ENCODE measurements around the gene SNN.
A peak's percentile ranks its signal among the peaks of the same experiment; 100 is the strongest.

SNN gene

GRCh38 chr16:11639925-11640899 is 28.0 kb upstream of the SNN start:
- peak; percentile 98 to 99 for DNase-seq
- H2BK12ac ChIP-seq (ENCODE audit: low read length): no peak overlapping the region
- H3K9me3 ChIP-seq (ENCODE audit: insufficient read depth, low read depth, low read length): no peaks in the 10 kb centered on the region
- no peak overlapping the region for H4K12ac ChIP-seq (ENCODE audit: low read depth, low read length)
- H2BK5ac ChIP-seq (ENCODE audit: low read depth, low read length, poor library complexity): peak overlapping the region; percentile 37
- peak overlapping the region; percentile 56 for H4K91ac ChIP-seq (ENCODE audit: low read depth, low read length)
- H2BK120ac ChIP-seq (ENCODE audit: insufficient read depth, low read length, poor library complexity): no peak overlapping the region
- no peak overlapping the region for H3K4me3 ChIP-seq (ENCODE audit: low read depth, low read length)
- H3K4ac ChIP-seq (ENCODE audit: low read depth, low read length): no peak overlapping the region
- H2AK5ac ChIP-seq (ENCODE audit: low read length): no peak overlapping the region
- WGBS (ENCODE audit: extremely low coverage, insufficient coverage, insufficient read length): no CpG with 5 or more reads among the region's 25 CpGs
- no peak overlapping the region for H3K23ac ChIP-seq (ENCODE audit: low read length)
- H3K36me3 ChIP-seq (ENCODE audit: control insufficient read depth in 1 of 2, insufficient read depth in 2 of 2, low read length in 2 of 2): no peaks in the 10 kb centered on the region
- H3K14ac ChIP-seq (ENCODE audit: low read length): peak overlapping the region; percentile 9
- H3K27me3 ChIP-seq (ENCODE audit: insufficient read depth, low read length): no peaks in the 10 kb centered on the region
- H3K18ac ChIP-seq (ENCODE audit: low read length): no peak overlapping the region
- H2AFZ ChIP-seq (ENCODE audit: insufficient read depth, low read length, poor library complexity): no peak overlapping the region
- H3K4me1 ChIP-seq (ENCODE audit: control insufficient read depth in 1 of 2, insufficient read depth in 2 of 2, low read length in 2 of 2): peaks cover 8 to 24% of the 10 kb centered on the region in 2 experiments
- H3K4me2 ChIP-seq (ENCODE audit: low read length): no peak overlapping the region
- H4K8ac ChIP-seq (ENCODE audit: low read depth, low read length): no peak overlapping the region
- H3K9ac ChIP-seq (ENCODE audit: low read length): no peak overlapping the region
- H3K79me1 ChIP-seq (ENCODE audit: low read length): peaks cover 8% of the 10 kb centered on the region
- H3K79me2 ChIP-seq (ENCODE audit: control insufficient read depth, insufficient read depth, low read length, poor library complexity): no peaks in the 10 kb centered on the region
- peak overlapping the region; percentile 12 for H3K27ac ChIP-seq (ENCODE audit: low read depth, low read length)

- H3K9me3 ChIP-seq (ENCODE audit: insufficient read depth, low read depth, low read length): no peaks in the 10 kb centered on the region
- H3K9ac ChIP-seq (ENCODE audit: low read length): no peak overlapping the region
- no CpG with 5 or more reads among the region's 20 CpGs for WGBS (ENCODE audit: extremely low coverage, insufficient coverage, insufficient read length)
- H3K79me1 ChIP-seq (ENCODE audit: low read length): peaks cover 5% of the 10 kb centered on the region
- H4K12ac ChIP-seq (ENCODE audit: low read depth, low read length): no peak overlapping the region
- H4K91ac ChIP-seq (ENCODE audit: low read depth, low read length): peak overlapping the region; percentile 4
- peak overlapping the region; percentile 9 for H3K14ac ChIP-seq (ENCODE audit: low read length)
- H3K4me2 ChIP-seq (ENCODE audit: low read length): no peak overlapping the region
- H2AK5ac ChIP-seq (ENCODE audit: low read length): no peak overlapping the region
- no peak overlapping the region for H2BK120ac ChIP-seq (ENCODE audit: insufficient read depth, low read length, poor library complexity)
- no peaks in the 10 kb centered on the region for H3K27me3 ChIP-seq (ENCODE audit: insufficient read depth, low read length)
- H2AFZ ChIP-seq (ENCODE audit: insufficient read depth, low read length, poor library complexity): no peak overlapping the region
- H3K4ac ChIP-seq (ENCODE audit: low read depth, low read length): no peak overlapping the region
- H3K18ac ChIP-seq (ENCODE audit: low read length): no peak overlapping the region
- no peak overlapping the region for H4K8ac ChIP-seq (ENCODE audit: low read depth, low read length)
- no peak overlapping the region for H2BK5ac ChIP-seq (ENCODE audit: low read depth, low read length, poor library complexity)
- H3K79me2 ChIP-seq (ENCODE audit: control insufficient read depth, insufficient read depth, low read length, poor library complexity): no peaks in the 10 kb centered on the region
- H3K36me3 ChIP-seq (ENCODE audit: control insufficient read depth in 1 of 2, insufficient read depth in 2 of 2, low read length in 2 of 2): no peaks in the 10 kb centered on the region
- H2BK12ac ChIP-seq (ENCODE audit: low read length): peak overlapping the region; percentile 19
- no peak overlapping the region for H3K27ac ChIP-seq (ENCODE audit: low read depth, low read length)
- H3K4me1 ChIP-seq (ENCODE audit: control insufficient read depth in 1 of 2, insufficient read depth in 2 of 2, low read length in 2 of 2): peaks cover 6 to 17% of the 10 kb centered on the region in 2 experiments
- no peak overlapping the region for H3K23ac ChIP-seq (ENCODE audit: low read length)
- no peak overlapping the region for H3K4me3 ChIP-seq (ENCODE audit: low read depth, low read length)
- peak; percentile 92 to 98 for DNase-seq
These were observed 27.1 kb upstream of the SNN start for GRCh38 chr16:11640987-11641817.

- H3K79me2 ChIP-seq (ENCODE audit: control insufficient read depth, insufficient read depth, low read length, poor library complexity): no peaks in the 10 kb centered on the region
- no peaks in the 10 kb centered on the region for H3K36me3 ChIP-seq (ENCODE audit: control insufficient read depth in 1 of 2, insufficient read depth in 2 of 2, low read length in 2 of 2)
- H2BK12ac ChIP-seq (ENCODE audit: low read length): no peak overlapping the region
- no CpG with 5 or more reads among the region's 4 CpGs for WGBS (ENCODE audit: extremely low coverage, insufficient coverage, insufficient read length)
- H4K12ac ChIP-seq (ENCODE audit: low read depth, low read length): no peak overlapping the region
- H3K4me3 ChIP-seq (ENCODE audit: low read depth, low read length): no peak overlapping the region
- H2BK120ac ChIP-seq (ENCODE audit: insufficient read depth, low read length, poor library complexity): no peak overlapping the region
- no peak overlapping the region for H3K14ac ChIP-seq (ENCODE audit: low read length)
- no peaks in the 10 kb centered on the region for H3K27me3 ChIP-seq (ENCODE audit: insufficient read depth, low read length)
- peaks cover 6 to 15% of the 10 kb centered on the region in 2 experiments for H3K4me1 ChIP-seq (ENCODE audit: control insufficient read depth in 1 of 2, insufficient read depth in 2 of 2, low read length in 2 of 2)
- H3K9me3 ChIP-seq (ENCODE audit: insufficient read depth, low read depth, low read length): no peaks in the 10 kb centered on the region
- DNase-seq: no peak
- H3K27ac ChIP-seq (ENCODE audit: low read depth, low read length): no peak overlapping the region
- H2BK5ac ChIP-seq (ENCODE audit: low read depth, low read length, poor library complexity): no peak overlapping the region
- no peak overlapping the region for H3K4me2 ChIP-seq (ENCODE audit: low read length)
- no peak overlapping the region for H4K91ac ChIP-seq (ENCODE audit: low read depth, low read length)
- H3K18ac ChIP-seq (ENCODE audit: low read length): no peak overlapping the region
- peaks cover 5% of the 10 kb centered on the region for H3K79me1 ChIP-seq (ENCODE audit: low read length)
- no peak overlapping the region for H4K8ac ChIP-seq (ENCODE audit: low read depth, low read length)
- no peak overlapping the region for H3K9ac ChIP-seq (ENCODE audit: low read length)
- no peak overlapping the region for H3K23ac ChIP-seq (ENCODE audit: low read length)
- H2AFZ ChIP-seq (ENCODE audit: insufficient read depth, low read length, poor library complexity): no peak overlapping the region
- no peak overlapping the region for H3K4ac ChIP-seq (ENCODE audit: low read depth, low read length)
- no peak overlapping the region for H2AK5ac ChIP-seq (ENCODE audit: low read length)
These were observed 25.5 kb upstream of the SNN start for GRCh38 chr16:11642765-11643116.

- H2BK120ac ChIP-seq (ENCODE audit: insufficient read depth, low read length, poor library complexity): no peak overlapping the region
- no CpG with 5 or more reads among the region's 7 CpGs for WGBS (ENCODE audit: extremely low coverage, insufficient coverage, insufficient read length)
- H4K91ac ChIP-seq (ENCODE audit: low read depth, low read length): no peak overlapping the region
- H3K23ac ChIP-seq (ENCODE audit: low read length): no peak overlapping the region
- H2AFZ ChIP-seq (ENCODE audit: insufficient read depth, low read length, poor library complexity): no peak overlapping the region
- no peak overlapping the region for H4K12ac ChIP-seq (ENCODE audit: low read depth, low read length)
- no peak overlapping the region for H2BK12ac ChIP-seq (ENCODE audit: low read length)
- H3K14ac ChIP-seq (ENCODE audit: low read length): no peak overlapping the region
- no peak overlapping the region for H3K4me3 ChIP-seq (ENCODE audit: low read depth, low read length)
- H2AK5ac ChIP-seq (ENCODE audit: low read length): no peak overlapping the region
- H3K4me1 ChIP-seq (ENCODE audit: control insufficient read depth in 1 of 2, insufficient read depth in 2 of 2, low read length in 2 of 2): no peaks in the 10 kb centered on the region
- no peaks in the 10 kb centered on the region for H3K27me3 ChIP-seq (ENCODE audit: insufficient read depth, low read length)
- no peaks in the 10 kb centered on the region for H3K9me3 ChIP-seq (ENCODE audit: insufficient read depth, low read depth, low read length)
- no peaks in the 10 kb centered on the region for H3K36me3 ChIP-seq (ENCODE audit: control insufficient read depth in 1 of 2, insufficient read depth in 2 of 2, low read length in 2 of 2)
- H3K79me2 ChIP-seq (ENCODE audit: control insufficient read depth, insufficient read depth, low read length, poor library complexity): no peaks in the 10 kb centered on the region
- no peak overlapping the region for H2BK5ac ChIP-seq (ENCODE audit: low read depth, low read length, poor library complexity)
- H3K18ac ChIP-seq (ENCODE audit: low read length): no peak overlapping the region
- H3K4me2 ChIP-seq (ENCODE audit: low read length): no peak overlapping the region
- no peak for DNase-seq
- no peak overlapping the region for H3K9ac ChIP-seq (ENCODE audit: low read length)
- H3K27ac ChIP-seq (ENCODE audit: low read depth, low read length): no peak overlapping the region
- H3K4ac ChIP-seq (ENCODE audit: low read depth, low read length): no peak overlapping the region
- no peaks in the 10 kb centered on the region for H3K79me1 ChIP-seq (ENCODE audit: low read length)
- H4K8ac ChIP-seq (ENCODE audit: low read depth, low read length): no peak overlapping the region
These were observed 19.0 kb upstream of the SNN start for GRCh38 chr16:11649276-11649675.

Data from trophoblast cell (in vitro differentiated cells and primary cell).